Smooth muscle cell (in vitro differentiated cells): ENCODE results near the gene ATG2B. TPM values are rescaled to one million over a fixed set of nuclear protein-coding genes. Genes with fewer than 3 reads are reported as not detected.

Experiments
- DNase-seq: peaks from one replicate; lab custom pipeline; 2025; ENCODE audit not compliant: unreplicated experiment; lab: John Stamatoyannopoulos, UW
- H2AFZ ChIP-seq: fragments of 200-600 bp; sonication (generic); 2 replicates; pipeline ENCODE4 v1.6.0; 2016; ENCODE audit warnings: antibody characterized with exemption, low read depth, mild to moderate bottlenecking
- H3F3A ChIP-seq: fragments of 200-600 bp; sonication (generic); 2 replicates; pipeline ENCODE4 v1.6.0; 2017; ENCODE audit warnings: antibody characterized with exemption, low read depth
- H3K27ac ChIP-seq: fragments of 200-600 bp; sonication (generic); 2 replicates; pipeline ENCODE4 v1.5.1; 2016; ENCODE audit warnings: low read depth, mild to moderate bottlenecking
- H3K27me3 ChIP-seq: fragments of 200-600 bp; sonication (generic); 2 replicates; pipeline ENCODE4 v1.6.1; 2016; ENCODE audit warnings: low read depth, mild to moderate bottlenecking
- H3K36me3 ChIP-seq: fragments of 200-600 bp; sonication (generic); 2 replicates; pipeline ENCODE4 v1.5.1; 2016; ENCODE audit warnings: low read depth
- H3K4me1 ChIP-seq: fragments of 200-600 bp; sonication (generic); 2 replicates; pipeline ENCODE4 v1.5.1; 2016; ENCODE audit warnings: low read depth
- H3K4me2 ChIP-seq: fragments of 200-600 bp; sonication (generic); 2 replicates; pipeline ENCODE4 v1.6.0; 2016; ENCODE audit warnings: mild to moderate bottlenecking
- H3K4me3 ChIP-seq: fragments of 200-600 bp; sonication (generic); 2 replicates; pipeline ENCODE4 v1.5.1; 2016; ENCODE audit warnings: mild to moderate bottlenecking
- H3K79me2 ChIP-seq: fragments of 200-600 bp; sonication (generic); 2 replicates; pipeline ENCODE4 v1.6.0; 2016; ENCODE audit warnings: low read depth, mild to moderate bottlenecking
- H3K9ac ChIP-seq: fragments of 200-600 bp; sonication (generic); 2 replicates; pipeline ENCODE4 v1.6.0; 2016; ENCODE audit warnings: low read depth
- H3K9me3 ChIP-seq: fragments of 200-600 bp; sonication (generic); replicated peaks from 2 replicates; pipeline ENCODE4 v1.5.1; 2016; ENCODE audit warnings: low read depth
- H4K20me1 ChIP-seq: fragments of 200-600 bp; sonication (generic); 2 replicates; pipeline ENCODE4 v1.6.0; 2016; ENCODE audit warnings: low read depth
- CTCF ChIP-seq: fragments of 200-600 bp; sonication (generic); IDR thresholded peaks from 2 replicates; pipeline ENCODE4 v1.5.1; 2017; ENCODE audit warnings: borderline replicate concordance, mild to moderate bottlenecking, antibody characterized with exemption; ENCODE audit not compliant: insufficient read depth, poor library complexity, severe bottlenecking
- WGBS: methylation state at CpG from one replicate; pipeline ENCODE4 v1.1.7; 2016; ENCODE audit warnings: low lambda C conversion rate; 5-methylcytosine and 5-hydroxymethylcytosine counted together
- polyA plus RNA-seq: library from polyadenylated mRNA; unstranded; fragments of >200 nt; fragmentation: Nextera tagmentation; extraction: Ambion mirVana; gene quantifications from 2 replicates; pipeline ENCODE4 v1.2.1, GENCODE V29; 2016
- total RNA-seq: library from RNA; depleted of rRNA; stranded (reverse); fragments of >200 nt; gene quantifications from 2 replicates; pipeline ENCODE4 v1.2.3, GENCODE V29; 2014

The ATG2B gene
- total and polyA plus RNA-seq, 2 experiments from 2014 or later, result 1.9 to 21.5 TPM

DNA sequence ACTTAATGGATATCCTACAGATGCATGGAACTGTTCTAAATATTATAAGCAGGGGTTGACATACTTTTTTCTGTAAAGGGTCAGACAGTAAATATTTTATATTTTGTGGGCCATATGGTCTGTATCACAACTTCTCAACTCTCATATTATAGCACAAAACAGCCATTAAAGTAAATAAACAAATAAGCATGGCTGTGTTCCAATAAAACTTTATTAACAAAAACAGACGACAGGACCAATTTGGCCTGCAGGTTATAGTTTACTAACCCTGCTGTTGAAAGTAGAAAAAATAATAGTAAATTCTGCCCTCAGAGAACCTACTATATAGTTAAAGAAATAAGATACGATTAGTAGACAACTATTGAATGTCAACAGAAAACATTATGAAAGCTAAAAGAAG, 17.5 kb downstream of the ATG2B start:
- Histone ChIP-seq H3K9ac (no peak overlapping the region), H3K27me3 (no peaks in the 10 kb centered on the region), H4K20me1 (peaks cover 51% of the 10 kb centered on the region), H3K9me3 (no peaks in the 10 kb centered on the region), H3K4me1 (no peaks in the 10 kb centered on the region), H3F3A (no peaks in the 10 kb centered on the region), H3K4me3 (no peak overlapping the region), H2AFZ (no peak overlapping the region), H3K79me2 (peaks cover 36% of the 10 kb centered on the region), H3K4me2 (no peak overlapping the region), H3K36me3 (peaks cover 3% of the 10 kb centered on the region), H3K27ac (no peak overlapping the region)
- WGBS, result 99% methylated on average over 2 of the region's 2 CpGs
- DNase-seq, result no peak
- no peak for TF ChIP-seq CTCF

DNA sequence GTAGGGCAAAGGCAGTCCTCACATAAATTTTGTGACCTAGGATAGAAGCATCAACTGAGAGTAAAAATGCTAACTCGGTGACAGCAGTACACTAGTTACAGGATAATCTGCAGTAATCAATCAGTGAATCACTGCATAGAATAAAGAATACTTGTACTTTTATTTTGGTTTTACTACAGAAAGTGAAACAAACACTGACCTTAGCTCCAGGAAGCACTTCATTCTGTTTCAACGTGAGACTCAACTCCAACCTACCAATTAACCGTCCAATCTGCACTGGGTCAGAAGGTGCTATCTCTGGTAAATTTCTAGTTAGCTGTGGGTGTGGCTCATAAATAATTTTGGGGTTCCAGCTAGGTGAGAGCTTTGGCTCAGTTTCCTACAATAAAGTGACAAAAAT, 21.8 kb downstream of the ATG2B start:
- no peaks in the 10 kb centered on the region for H3K4me1 ChIP-seq
- no peak overlapping the region for H3K4me3 ChIP-seq
- TF ChIP-seq CTCF, result no peak
- peaks cover 9% of the 10 kb centered on the region for H4K20me1 ChIP-seq
- 94% methylated on average over 3 of the region's 3 CpGs for WGBS
- H3K36me3 ChIP-seq, result peaks cover 14% of the 10 kb centered on the region
- peaks cover 2% of the 10 kb centered on the region for H3K79me2 ChIP-seq
- no peak overlapping the region for H2AFZ ChIP-seq
- no peaks in the 10 kb centered on the region for H3F3A ChIP-seq
- no peak overlapping the region for H3K9ac ChIP-seq
- no peak overlapping the region for H3K27ac ChIP-seq
- H3K4me2 ChIP-seq, result no peak overlapping the region
- no peaks in the 10 kb centered on the region for H3K27me3 ChIP-seq
- H3K9me3 ChIP-seq, result no peaks in the 10 kb centered on the region
- DNase-seq, result no peak

DNA sequence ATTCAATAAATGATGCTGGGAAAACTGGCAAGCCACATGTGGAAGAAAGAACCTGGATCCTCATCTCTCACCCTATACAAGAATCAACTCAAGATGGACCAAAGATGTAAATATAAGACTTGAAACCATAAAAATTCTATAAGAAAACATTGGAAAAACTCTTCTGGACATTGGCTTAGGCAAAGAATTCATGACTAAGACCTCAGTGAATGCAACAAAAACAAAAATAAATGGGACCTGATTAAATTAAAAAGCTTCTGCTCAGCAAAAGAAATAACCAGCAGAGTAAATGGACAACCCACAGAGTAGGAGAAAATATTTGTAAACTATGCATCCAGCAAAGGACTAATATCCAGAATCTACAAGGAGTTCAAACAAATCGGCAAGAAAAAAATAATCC, 24.6 kb downstream of the ATG2B start:
- Histone ChIP-seq H4K20me1 (no peaks in the 10 kb centered on the region), H3F3A (no peaks in the 10 kb centered on the region), H3K9me3 (no peaks in the 10 kb centered on the region), H3K9ac (no peak overlapping the region), H3K36me3 (peaks cover 14% of the 10 kb centered on the region), H3K27me3 (no peaks in the 10 kb centered on the region), H3K27ac (no peak overlapping the region), H3K79me2 (peaks cover 2% of the 10 kb centered on the region), H2AFZ (no peak overlapping the region), H3K4me2 (no peak overlapping the region), H3K4me3 (no peak overlapping the region), H3K4me1 (no peaks in the 10 kb centered on the region)
- TF ChIP-seq CTCF, result no peak
- DNase-seq, result no peak
- WGBS, result 100% methylated on average over 1 of the region's 1 CpG

DNA sequence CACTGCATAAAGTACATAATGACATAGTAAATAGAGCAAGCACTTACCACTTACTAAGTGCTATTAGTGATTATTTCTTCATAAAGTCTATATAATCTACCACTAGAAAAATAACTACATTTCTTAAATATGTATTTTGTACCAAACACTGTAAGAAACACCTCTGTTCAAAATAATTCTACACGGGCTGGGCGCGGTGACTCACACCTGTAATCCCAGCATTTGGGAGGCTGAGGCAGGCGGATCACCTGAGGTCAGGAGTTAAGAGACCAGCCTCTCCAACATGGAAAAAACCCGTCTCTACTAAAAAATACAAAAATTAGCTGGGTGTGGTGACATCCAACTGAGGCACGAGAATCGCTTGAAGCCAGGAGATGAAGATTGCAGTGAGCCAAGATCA, 38.9 kb downstream of the ATG2B start:
- 95% methylated on average over 7 of the region's 7 CpGs for WGBS
- Histone ChIP-seq H3K9me3 (no peaks in the 10 kb centered on the region), H3K4me3 (no peak overlapping the region), H3K27me3 (no peaks in the 10 kb centered on the region), H2AFZ (no peak overlapping the region), H3K36me3 (peaks cover 10% of the 10 kb centered on the region), H4K20me1 (no peaks in the 10 kb centered on the region), H3K4me2 (no peak overlapping the region), H3K27ac (no peak overlapping the region), H3K4me1 (no peaks in the 10 kb centered on the region), H3K9ac (no peak overlapping the region), H3K79me2 (no peaks in the 10 kb centered on the region), H3F3A (no peaks in the 10 kb centered on the region)
- TF ChIP-seq CTCF, result no peak
- no peak for DNase-seq
